Activated CD4-positive, CD25-positive, alpha-beta regulatory T cell treated with anti-CD3 and anti-CD28 coated beads, Interleukin-2, amount 50 U/mL, for 16 hours (primary cell): Measurements from ENCODE around the gene KIAA0232.
"Not testable (repeated sequence)": the region's sequence is repeated elsewhere in the genome, so short reads cannot be mapped to it uniquely, and the experiment has no call there.

Source experiments
- DNase-seq: peaks from one replicate; pipeline ENCODE4 v3.0.0-alpha.2; 2020; ENCODE audit warnings: low read depth, low spot score

The KIAA0232 gene

DNA sequence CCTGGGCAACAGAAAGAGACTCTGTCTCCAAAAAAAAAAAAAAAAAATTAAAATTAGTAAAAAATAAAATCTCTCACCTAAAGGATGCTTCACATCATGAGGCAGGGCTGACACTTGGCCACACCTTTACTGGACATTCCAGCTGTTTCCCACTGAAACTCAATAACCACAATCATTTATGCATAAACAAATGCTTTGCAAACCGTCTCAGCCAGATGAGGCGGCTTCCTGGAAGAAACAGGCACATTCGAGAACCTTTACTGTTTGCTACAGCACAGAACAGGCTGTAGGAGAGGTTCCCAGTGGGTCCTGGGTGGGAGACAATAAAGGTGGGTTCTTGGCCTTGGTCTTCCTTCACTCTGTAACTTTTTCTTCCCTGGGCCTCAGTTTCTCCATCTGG, 116.2 kb downstream of the KIAA0232 start:
- DNase-seq: no peak

GRCh38 chr4:6900181-6900812, 117.8 kb downstream of the KIAA0232 start:
- no peak for DNase-seq

DNA sequence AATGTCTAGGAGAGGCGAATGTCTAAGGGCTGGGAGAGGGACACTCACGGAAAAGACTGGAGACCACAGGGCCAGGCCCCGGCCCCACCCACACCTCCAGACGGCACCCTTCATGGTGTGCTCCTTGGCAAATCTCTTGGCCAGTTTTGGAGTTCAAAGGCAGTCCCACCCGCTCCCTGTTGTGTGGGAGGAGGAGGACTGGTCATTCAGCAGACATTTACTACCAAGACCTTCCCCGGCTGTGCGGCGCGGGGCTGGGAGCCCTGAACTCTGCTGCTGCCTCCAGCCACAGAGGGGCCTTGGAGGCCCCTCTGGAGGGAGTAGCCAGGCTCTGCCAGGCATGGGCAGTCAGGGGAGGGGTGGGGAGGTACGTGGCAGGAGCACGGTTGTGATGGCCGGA, 118.4 kb downstream of the KIAA0232 start:
- no peak for DNase-seq

DNA sequence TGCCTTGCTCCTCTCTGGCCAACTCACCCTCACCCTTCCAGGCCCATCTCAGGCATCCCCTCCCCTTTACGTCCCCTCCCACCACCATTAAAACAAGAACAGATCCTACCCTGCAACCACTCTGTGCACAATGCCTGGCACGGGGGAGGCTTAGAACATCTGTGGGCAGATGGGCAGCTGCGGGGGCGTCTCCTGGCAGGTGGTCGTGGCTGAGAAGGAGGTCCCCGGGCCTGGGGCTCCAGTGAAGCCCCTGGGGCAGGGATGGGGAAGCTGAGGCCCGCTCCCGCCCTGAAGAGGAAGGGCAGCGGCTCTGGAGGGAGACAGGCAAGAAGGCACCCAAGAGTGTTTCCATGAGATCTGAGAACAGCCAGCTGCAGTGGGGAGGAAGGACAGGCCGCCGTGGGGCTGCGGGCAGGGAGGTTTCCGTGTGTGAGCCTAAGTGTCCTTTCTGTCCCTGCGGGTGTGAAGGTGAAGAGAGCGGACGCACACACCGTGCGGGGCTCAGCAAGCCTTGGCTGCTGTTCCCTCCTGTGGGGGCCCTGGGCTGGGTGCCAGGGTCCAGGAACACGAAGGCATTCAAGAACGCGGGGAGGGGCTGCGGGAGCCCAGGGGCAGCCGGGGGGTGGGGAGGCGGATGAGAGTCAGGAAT, 119.3 kb downstream of the KIAA0232 start:
- no peak for DNase-seq

DNA sequence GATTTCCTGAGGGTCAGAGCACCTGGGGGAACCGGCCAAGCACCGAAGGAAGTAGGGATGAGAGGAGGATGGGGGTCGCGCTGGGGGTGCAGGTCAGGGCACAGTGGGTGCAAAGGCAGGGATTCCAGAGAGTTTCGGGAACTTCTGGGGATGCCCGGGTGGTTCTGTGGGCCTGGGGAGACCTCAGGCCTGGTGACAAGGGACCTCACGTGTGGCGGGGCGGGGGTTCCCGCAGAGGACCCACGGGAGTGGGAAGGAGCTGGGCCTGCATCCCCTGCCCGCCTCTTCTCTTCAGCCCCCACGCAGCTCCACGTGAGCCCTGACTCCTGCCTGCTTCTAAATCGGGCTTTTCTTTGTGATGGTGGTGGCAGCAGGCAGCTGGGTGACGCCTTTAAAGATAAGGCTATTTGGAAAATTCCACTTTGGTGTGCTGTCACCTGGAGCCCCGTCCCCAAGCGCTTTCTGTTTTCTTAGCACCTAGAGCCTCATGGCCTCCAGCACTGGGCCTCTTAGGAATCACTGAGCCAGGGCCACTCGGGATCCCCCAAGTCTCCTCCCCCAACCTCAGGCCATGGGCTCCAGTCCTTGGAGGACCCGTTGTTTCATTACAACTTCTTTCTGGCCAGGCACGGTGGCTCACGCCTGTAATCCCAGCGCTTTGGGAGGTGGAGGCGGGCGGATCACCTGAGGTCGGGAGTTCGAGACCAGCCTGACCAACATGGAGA, 120.0 kb downstream of the KIAA0232 start:
- DNase-seq: no peak

DNA sequence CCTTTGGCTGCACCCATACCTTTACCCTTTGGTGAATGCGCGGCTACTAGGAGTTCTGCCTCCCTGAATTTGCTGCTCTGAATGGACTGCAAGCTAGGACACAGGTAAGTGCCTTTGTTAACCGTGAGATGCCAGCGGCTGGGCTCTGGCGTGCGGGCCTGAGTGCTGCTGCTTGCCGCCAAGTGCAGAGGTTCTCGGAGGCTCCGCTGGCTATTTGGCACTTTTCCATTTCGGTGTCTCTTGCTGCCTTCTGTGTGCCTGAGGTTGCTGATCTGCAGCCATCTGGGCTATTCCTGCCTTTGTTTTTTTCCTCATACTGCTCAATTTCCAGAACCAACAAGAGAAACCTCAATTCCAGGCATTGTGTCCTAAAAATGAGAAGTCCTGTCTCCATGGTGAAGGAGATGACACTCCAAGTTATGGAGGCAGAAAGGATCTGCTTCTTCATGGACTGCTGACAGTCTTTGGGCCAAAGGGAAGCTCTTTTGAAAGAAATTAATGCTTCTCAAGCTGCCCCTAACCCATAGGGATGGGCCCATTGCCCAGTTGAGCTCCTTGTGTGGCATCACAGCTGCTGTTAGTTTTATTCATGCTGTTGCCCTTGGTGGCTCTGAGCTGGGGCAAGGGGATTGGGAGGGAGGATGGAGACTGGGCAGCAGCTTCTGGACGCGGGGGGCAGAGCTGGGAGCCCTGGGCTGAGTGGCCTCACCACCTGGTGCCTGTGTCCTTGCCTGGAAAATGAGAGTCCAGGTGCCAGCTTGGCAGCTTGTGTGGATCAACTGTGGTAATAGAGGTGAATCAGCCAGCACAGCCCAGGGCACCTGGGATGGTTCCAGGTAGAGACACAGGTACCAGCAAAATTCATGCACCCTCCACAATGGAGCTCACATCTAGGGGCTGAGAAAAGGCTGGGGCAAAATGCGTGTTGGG, 123.3 kb downstream of the KIAA0232 start:
- DNase-seq: no peak

DNA sequence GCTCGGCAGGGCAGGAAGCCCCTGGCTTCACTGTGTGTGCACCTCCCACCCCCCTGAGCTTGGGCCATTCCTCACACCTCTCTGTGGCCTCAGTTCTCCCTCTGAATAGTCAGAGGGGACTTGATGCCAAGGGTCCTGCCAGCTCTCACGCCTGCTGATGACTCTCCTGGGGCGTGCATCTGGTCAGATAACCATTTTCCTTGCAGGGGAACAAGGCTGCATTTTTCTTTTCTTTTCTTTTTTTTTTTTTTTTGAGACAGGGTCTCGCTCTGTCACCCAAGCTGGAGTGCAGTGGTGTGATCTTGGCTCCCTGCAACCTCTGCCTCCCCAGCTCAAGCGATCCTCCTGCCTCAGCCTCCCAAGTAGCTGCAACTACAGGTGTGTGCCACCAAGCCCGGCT, 124.0 kb downstream of the KIAA0232 start:
- not testable (repeated sequence) for DNase-seq

DNA sequence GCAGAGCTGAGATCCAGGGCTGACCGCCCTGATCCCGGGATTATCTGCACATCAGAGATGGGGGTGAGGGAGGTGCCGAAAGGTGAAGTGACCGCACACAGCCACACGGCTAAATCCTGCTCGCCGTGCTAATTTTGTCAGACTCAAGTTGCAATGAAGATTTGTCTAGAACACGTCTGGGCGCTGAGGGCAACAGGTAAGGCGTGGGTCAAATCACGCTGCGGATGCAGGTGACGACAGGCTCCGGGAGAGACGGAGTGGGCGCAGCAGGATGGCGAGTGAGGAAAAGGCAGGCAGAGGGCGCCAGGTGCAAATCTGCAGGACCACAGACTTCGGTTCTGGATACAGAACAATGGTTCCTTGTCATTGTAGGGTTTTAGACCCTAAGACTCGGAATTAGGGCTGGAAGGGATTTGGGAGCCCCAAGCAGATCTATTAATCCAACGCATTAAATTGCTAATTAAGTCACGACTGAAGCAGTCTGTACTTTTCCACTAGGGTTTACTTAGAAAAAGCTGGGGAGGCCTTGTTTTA, 125.2 kb downstream of the KIAA0232 start:
- no peak for DNase-seq

DNA sequence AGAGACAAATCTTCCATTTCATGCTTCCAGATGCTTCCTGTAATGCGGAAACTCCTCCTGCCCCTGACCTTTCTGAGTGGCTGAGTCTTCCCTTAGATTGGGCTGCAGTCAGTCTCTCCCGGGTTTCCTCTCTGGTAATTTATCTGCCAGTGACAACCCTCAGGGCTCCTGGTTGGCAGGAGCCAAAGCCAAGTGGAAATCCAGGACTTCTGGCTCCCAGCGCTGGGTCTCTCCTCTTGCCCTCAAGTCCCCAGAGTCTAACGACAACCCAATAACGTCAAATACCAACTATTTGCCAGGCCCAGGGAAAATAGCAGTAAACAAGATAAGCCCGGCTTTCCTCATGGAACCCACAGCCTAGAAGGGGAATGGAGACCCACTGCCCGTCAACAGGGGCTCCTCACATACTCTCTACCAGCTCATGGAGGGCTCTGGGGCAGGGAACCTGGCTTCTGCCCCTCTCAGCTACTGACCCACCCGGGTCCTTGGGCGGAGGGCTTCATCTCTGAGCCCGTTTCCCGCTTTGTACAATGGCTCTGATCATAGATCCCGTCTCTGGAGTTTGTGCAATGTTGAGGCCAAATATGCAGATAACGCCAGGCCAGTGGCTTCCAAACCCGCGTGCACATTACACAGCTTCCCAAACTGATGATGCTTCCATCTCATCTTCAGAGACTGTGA, 126.0 kb downstream of the KIAA0232 start:
- DNase-seq: no peak

DNA sequence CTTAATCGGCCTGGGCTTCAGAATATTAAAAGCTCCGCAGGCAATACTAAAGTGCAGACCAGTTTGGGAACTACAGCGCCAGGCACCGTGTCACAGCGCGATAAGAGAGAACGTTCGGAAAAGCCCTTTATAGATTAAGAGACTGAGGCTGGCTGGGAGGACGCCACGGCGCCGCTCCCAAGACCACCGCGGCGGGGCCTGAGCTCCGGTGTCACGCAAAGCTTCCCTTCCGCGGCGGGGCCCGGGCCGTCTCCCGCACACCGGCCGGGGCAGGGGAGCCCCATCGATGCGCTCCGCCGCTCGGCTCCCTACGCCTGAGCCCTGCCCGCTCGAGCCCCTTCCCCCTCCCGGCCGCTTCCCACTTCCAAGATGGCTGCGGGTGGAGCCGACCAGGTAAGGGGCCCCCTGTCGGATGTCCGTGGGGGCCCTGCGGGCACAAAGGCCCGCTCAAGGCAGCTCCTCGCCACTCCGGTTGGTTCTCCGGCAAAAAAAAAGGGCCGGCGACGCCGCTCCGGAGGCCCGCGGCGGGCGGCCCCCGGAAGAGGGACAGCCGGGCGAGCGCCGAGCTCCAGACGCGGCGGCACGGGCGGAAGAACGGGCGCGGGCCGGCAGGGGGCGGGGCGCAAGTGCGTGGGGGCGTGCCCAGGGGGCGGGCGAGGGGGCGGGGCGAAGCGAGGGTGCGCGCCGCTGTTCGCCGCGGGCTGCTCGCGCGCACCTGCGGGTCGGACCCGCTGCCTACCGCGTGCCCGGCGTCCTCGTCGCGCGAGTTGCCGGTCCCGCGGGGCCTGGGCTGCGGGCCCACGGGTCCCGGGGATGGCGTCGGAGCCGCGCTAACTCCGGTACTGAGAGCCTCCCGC, 126.8 kb downstream of the KIAA0232 start, which contains the start of gene TBC1D14:
TBC1D14 (plus strand) TSS at position 714 of the 857 bp plus-strand sequence. CDS start 13,564 bp downstream, outside the sequence.
- peak; percentile 72 for DNase-seq

DNA sequence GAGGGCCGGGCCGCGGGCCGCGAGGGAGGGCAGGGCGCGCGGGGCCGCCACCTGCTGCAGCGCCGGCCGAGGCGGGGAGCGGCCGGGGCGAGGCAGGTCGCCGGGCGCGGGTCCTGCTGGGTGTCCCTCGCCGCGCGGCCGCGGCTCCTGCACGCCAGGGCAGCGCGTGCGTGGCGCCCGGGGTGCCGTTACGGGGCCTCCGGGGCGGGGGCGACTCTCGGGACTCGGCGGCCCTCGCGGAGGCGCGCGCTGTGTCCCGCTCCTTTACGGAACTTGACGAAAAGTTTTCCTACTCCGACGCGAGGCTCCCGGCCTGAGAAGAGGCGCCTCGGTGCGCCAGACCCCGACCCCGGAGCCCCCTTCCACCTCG, 127.4 kb downstream of the KIAA0232 start:
- no peak for DNase-seq

DNA sequence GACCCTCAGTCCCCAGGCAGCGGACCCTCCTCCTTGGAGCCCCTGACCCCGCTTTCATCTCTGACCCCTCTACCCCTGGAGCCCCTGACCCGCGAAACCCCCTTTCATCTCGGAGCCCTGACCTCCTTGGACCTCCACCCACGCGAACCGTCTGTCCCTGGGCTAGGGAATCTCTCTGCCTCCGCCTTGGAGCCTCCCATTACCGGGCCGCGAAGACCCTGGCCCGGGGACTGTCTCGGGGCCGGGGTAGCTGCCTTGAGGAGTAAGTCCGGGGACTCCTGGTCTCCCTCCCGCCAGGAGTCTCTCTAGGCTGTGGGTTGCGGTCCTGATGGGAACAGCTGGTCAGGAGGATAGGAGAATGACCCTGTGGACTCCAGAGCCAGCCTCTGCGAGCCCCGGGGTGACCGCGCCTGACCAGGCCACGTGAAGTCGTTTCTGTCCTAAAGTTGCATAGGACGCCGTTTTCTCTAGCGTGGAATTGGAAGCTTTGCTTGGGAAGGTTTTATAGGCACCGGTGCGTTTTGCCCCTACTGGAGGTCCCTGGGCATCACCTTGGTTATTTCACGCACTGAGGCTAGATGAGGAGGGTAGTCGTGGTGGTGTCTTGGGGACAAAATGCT, 127.9 kb downstream of the KIAA0232 start:
- DNase-seq: no peak

DNA sequence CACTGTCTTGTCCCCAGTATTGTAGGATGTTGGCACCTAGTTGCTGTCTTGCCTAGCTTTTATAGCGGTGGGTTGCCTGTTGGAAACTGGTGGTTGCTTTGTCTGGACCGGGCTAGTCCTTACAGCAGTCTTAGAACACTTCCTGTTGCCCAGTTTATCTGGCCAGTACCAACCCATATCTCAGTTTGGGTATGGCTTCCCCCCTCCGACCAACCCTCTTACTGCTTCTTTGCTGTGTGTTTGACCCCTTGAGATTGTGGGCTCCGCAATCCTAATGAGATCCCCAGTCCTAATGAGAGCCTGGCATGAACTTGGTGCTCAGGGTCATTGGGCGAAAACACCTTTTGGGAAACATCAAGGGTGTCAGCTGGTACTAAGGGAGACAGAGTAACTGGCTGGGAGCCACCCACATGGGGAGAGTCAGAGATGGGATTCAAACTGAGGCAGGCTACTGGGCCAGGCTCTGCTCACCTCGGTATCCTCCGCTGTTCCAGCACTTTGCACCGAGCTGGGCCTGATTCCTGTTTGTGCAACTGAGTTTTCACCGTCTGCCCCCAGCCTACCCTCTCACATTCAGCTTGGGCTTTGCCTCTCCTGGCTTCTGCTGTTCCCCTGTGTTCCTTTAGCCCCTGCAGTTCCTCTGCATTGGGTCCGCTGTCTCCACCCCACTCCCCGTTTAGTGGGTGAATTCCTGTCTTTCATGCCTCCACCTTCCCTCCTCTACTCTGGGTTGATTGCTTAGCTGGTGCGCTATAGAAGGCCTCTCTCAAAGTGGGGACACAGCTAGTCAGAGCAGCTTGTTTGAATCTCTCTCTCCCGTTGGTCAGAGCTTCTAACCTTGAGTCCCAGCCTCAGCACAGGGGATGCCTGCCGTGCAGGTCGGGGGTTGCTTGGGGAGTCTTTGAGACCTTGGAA, 128.7 kb downstream of the KIAA0232 start:
- no peak for DNase-seq

DNA sequence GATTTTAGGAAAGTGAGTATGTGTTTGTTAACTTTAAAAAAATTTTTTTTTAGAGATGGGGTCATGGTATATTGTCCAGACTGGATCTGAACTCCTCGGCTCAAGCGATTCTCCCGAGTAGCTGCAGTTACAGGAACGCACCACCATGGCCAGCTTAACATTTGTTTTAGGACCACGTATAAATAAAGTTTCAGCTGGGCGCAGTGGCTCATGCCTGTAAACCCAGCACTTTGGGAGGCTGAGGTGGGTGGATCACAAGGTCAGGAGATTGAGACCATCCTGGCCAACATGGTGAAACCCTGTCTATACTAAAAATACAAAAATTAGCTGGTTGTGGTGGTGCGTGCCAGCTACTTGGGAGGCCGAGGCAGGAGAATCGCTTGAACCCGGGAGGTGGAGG, 129.4 kb downstream of the KIAA0232 start:
- DNase-seq: not testable (repeated sequence)

GRCh38 chr4:6912441-6912840, 129.9 kb downstream of the KIAA0232 start:
- no peak for DNase-seq

- no peak for DNase-seq
Observed at GRCh38 chr4:6913350-6913905, 130.9 kb downstream of the KIAA0232 start.

GRCh38 chr4:6914448-6914847, 131.9 kb downstream of the KIAA0232 start:
- no peak for DNase-seq
